Kidney epithelial cell (primary cell): ENCODE data around the gene AFP. TPM values are rescaled to one million over a fixed set of nuclear protein-coding genes. Genes with fewer than 3 reads are reported as not detected.

Experiments
- DNase-seq: peaks from one replicate; pipeline ENCODE4 v3.0.0-alpha.2; 2010; ENCODE audit warnings: low read depth
- H3K27me3 ChIP-seq: 2 replicates; pipeline ENCODE4 v1.6.0; 2011; ENCODE audit warnings: low read length; ENCODE audit not compliant: control insufficient read depth, insufficient read depth
- H3K36me3 ChIP-seq: 2 replicates; pipeline ENCODE4 v1.5.1; 2011; ENCODE audit warnings: low read length; ENCODE audit not compliant: control insufficient read depth, insufficient read depth
- H3K4me3 ChIP-seq: 2 replicates; pipeline ENCODE4 v1.5.1; 2011; ENCODE audit warnings: low read depth, mild to moderate bottlenecking, control low read depth, low read length
- CTCF ChIP-seq: IDR thresholded peaks from 2 replicates; pipeline ENCODE4 v1.5.1; 2011; ENCODE audit warnings: mild to moderate bottlenecking, moderate library complexity, low read length, control low read depth, inconsistent platforms; ENCODE audit not compliant: insufficient read depth, poor library complexity, severe bottlenecking
- total RNA-seq: library from RNA; depleted of rRNA; stranded (reverse); fragments of >200 nt; gene quantifications from 2 replicates; pipeline ENCODE4 v1.2.3, GENCODE V29; 2015

The AFP gene
- total RNA-seq, 1 donor from 2014 or later = not detected

DNA sequence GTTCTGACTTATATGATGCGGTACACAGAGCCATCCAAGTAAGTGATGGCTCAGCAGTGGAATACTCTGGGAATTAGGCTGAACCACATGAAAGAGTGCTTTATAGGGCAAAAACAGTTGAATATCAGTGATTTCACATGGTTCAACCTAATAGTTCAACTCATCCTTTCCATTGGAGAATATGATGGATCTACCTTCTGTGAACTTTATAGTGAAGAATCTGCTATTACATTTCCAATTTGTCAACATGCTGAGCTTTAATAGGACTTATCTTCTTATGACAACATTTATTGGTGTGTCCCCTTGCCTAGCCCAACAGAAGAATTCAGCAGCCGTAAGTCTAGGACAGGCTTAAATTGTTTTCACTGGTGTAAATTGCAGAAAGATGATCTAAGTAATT, 15.4 kb upstream of the AFP start:
- no peaks in the 10 kb centered on the region for H3K27me3 ChIP-seq
- no peaks in the 10 kb centered on the region for H3K36me3 ChIP-seq
- DNase-seq = no peak
- H3K4me3 ChIP-seq = no peak overlapping the region
- no peak for TF ChIP-seq CTCF

DNA sequence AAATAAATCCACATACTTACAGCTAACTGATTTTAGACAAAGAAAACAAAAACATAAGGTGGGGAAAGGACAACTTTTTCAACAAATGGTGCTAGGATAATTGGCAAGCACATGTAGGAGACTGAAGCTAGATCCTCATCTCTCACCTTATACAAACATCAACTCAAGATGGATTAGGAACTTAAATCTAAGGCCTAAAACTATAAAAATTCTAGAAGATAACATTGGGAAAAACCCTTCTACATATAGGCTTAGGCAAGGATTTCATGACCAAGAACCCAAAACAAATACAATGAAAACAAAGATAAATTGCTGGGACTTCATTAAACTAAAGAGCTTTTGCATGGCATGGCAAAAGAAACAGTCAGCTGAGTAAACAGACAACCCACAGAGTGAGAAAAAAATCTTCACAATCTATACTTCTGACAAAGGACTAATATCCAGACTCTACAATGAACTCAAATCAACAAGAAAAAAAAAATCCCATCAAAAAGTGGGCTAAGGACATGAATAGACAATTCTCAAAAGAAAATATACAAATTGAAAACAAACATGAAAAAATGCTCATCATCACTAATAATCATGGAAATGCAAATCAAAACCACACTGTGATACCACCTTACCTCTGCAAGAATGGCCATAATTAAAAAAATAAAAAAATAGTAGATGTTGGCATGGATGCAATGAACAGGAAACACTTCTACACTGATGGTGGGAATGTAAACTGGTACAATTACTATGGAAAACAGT, 14.1 kb upstream of the AFP start:
- H3K4me3 ChIP-seq = no peak overlapping the region
- H3K36me3 ChIP-seq = no peaks in the 10 kb centered on the region
- no peak for TF ChIP-seq CTCF
- H3K27me3 ChIP-seq = no peaks in the 10 kb centered on the region
- DNase-seq = no peak

GRCh38 chr4:73422458-73422752, 13.6 kb upstream of the AFP start:
- Histone ChIP-seq H3K27me3 (no peaks in the 10 kb centered on the region), H3K4me3 (no peak overlapping the region), H3K36me3 (no peaks in the 10 kb centered on the region)
- no peak for DNase-seq
- TF ChIP-seq CTCF = no peak

DNA sequence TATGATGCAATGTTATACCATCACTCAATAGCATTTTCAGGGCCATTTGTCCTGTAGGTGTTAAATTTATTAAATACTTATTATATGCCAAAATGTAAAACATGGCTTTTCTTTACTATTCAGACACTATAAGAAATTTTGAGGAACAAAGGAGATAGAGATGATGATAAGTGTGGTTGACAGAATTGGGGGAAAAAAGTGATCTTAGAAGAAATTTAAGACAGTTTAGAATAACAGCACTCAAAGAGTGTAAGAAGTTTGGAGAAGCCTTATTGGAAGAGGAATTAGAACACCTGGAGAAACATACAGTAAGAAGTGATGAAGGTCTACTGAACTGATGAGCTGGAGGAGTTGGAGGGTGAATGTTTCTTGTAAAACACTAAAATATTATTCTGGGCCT, 12.8 kb upstream of the AFP start:
- no peak overlapping the region for H3K4me3 ChIP-seq
- TF ChIP-seq CTCF = no peak
- no peaks in the 10 kb centered on the region for H3K36me3 ChIP-seq
- no peak for DNase-seq
- no peaks in the 10 kb centered on the region for H3K27me3 ChIP-seq

- Histone ChIP-seq H3K36me3 (no peaks in the 10 kb centered on the region), H3K27me3 (no peaks in the 10 kb centered on the region), H3K4me3 (no peak overlapping the region)
- no peak for TF ChIP-seq CTCF
- no peak for DNase-seq
Measured at GRCh38 chr4:73426666-73427065, 9.4 kb upstream of the AFP start.

DNA sequence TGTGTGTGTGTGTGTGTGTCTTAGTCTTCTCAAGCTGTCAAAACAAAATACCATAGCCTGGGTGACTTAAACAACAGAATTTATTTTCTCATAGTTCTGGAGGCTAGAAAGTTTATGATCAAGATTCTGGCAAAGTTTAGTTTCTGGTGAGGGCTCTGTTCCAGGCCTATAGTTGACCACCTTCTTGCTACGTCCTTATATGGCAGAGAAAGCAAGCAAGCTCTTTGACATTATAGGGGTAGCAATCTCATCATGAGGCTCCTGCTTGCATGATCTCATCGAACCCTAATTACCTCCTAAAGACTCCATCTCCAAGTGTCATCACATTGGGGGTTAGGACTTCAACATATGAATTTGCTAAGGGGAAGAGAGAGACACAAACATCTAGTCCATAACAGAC, 6.9 kb upstream of the AFP start:
- Histone ChIP-seq H3K4me3 (no peak overlapping the region), H3K27me3 (no peaks in the 10 kb centered on the region), H3K36me3 (no peaks in the 10 kb centered on the region)
- no peak for DNase-seq
- TF ChIP-seq CTCF = no peak
